Measurements from ENCODE around the gene JHY. TPM values are rescaled to one million over a fixed set of nuclear protein-coding genes. Genes with fewer than 3 reads are reported as not detected.

The JHY gene
- polyA plus RNA-seq, 1 donor: 7.5 TPM

- WGBS (ENCODE audit: insufficient coverage, low lambda C conversion rate): no CpG with 5 or more reads among the region's 4 CpGs
- Histone ChIP-seq H3K36me3 (ENCODE audit: control insufficient read depth, insufficient read depth, low read length) (no peaks in the 10 kb centered on the region), H3K4me1 (ENCODE audit: control insufficient read depth, insufficient read depth, low read length) (no peaks in the 10 kb centered on the region), H3K27ac (ENCODE audit: low read length) (no peak overlapping the region), H3K4me3 (ENCODE audit: low read length) (no peak overlapping the region), H3K27me3 (ENCODE audit: control insufficient read depth, insufficient read depth, low read length) (peaks cover 4% of the 10 kb centered on the region), H3K9me3 (ENCODE audit: control insufficient read depth, low read depth, low read length) (no peaks in the 10 kb centered on the region)
- no peak for DNase-seq
Measured at GRCh38 chr11:122871302-122871701, 11.3 kb upstream of the JHY start.

DNA sequence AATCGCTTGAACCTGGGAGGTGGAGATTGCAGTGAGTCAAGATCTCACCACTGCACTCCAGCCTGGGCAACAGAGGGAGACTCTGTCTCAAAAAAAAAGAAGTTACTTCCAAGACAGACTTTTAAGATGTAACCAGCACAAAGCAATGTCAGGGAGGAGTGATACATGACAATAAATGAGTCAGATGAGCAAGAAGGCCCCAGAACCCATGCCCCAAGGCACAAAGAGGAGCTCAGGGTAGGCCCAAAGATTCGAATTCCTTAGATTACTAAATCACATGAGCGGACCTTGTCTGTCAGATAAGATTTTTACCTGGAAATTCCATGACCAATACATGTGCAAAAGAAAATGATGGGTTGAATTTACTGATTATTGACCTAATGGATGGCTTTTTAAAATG, 10.5 kb upstream of the JHY start:
- WGBS (ENCODE audit: insufficient coverage, low lambda C conversion rate): no CpG with 5 or more reads among the region's 3 CpGs
- H3K4me3 ChIP-seq (ENCODE audit: low read length): no peak overlapping the region

DNA sequence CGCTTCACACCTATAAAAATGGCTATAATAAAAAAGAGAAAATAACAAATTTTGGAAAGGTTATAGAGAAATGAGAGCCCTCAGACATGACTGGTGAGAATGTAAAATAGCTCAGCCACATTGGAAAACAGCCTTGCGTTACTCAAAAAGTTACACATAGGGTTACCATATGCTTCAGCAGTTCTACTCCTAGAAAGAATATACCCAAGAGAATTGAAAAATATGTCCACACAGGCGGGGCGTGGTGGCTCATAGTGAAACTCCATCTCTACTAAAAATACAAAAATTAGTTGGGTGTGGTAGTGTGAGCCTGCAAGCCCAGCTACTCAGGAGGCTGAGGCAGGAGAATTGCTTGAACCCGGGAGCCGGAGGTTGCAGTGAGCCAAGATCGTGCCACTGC, 7.6 kb upstream of the JHY start:
- 100% methylated on average over 1 of the region's 7 CpGs for WGBS (ENCODE audit: insufficient coverage, low lambda C conversion rate)
- H3K27ac ChIP-seq (ENCODE audit: low read length): no peak overlapping the region
- DNase-seq: no peak
- no peaks in the 10 kb centered on the region for H3K36me3 ChIP-seq (ENCODE audit: control insufficient read depth, insufficient read depth, low read length)
- H3K4me1 ChIP-seq (ENCODE audit: control insufficient read depth, insufficient read depth, low read length): no peaks in the 10 kb centered on the region
- H3K27me3 ChIP-seq (ENCODE audit: control insufficient read depth, insufficient read depth, low read length): peaks cover 7% of the 10 kb centered on the region
- no peak overlapping the region for H3K4me3 ChIP-seq (ENCODE audit: low read length)
- no peaks in the 10 kb centered on the region for H3K9me3 ChIP-seq (ENCODE audit: control insufficient read depth, low read depth, low read length)

More for the DNA sequence above, 10.5 kb upstream of the JHY start:
- Histone ChIP-seq H3K27ac (ENCODE audit: low read length) (no peak overlapping the region), H3K4me1 (ENCODE audit: control insufficient read depth, insufficient read depth, low read length) (no peaks in the 10 kb centered on the region), H3K27me3 (ENCODE audit: control insufficient read depth, insufficient read depth, low read length) (peaks cover 4% of the 10 kb centered on the region), H3K9me3 (ENCODE audit: control insufficient read depth, low read depth, low read length) (no peaks in the 10 kb centered on the region), H3K36me3 (ENCODE audit: control insufficient read depth, insufficient read depth, low read length) (no peaks in the 10 kb centered on the region)
- no peak for DNase-seq

DNA sequence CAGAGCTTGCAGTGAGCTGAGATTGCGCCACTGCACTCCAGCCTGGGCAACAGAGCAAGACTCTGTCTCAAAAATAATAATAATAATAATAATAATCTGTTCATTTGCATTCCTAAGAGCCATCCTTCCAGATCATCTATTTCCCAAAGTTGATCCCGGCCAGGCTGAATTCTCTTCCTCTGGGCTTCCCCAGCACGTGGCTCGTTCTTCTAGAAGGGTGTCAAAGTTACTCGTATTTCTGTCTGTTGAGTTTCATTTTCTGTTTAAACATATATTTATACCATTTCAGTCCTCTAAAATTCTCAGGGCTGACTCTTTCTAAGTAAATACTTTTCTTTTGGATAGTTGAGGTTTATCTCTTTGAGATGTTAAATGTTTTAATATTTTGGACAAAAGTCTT, 4.8 kb upstream of the JHY start:
- H3K4me3 ChIP-seq (ENCODE audit: low read length): no peak overlapping the region
- H3K9me3 ChIP-seq (ENCODE audit: control insufficient read depth, low read depth, low read length): no peaks in the 10 kb centered on the region
- H3K27ac ChIP-seq (ENCODE audit: low read length): no peak overlapping the region
- H3K4me1 ChIP-seq (ENCODE audit: control insufficient read depth, insufficient read depth, low read length): no peaks in the 10 kb centered on the region
- no CpG with 5 or more reads among the region's 5 CpGs for WGBS (ENCODE audit: insufficient coverage, low lambda C conversion rate)
- DNase-seq: no peak
- no peaks in the 10 kb centered on the region for H3K36me3 ChIP-seq (ENCODE audit: control insufficient read depth, insufficient read depth, low read length)
- peaks cover 9% of the 10 kb centered on the region for H3K27me3 ChIP-seq (ENCODE audit: control insufficient read depth, insufficient read depth, low read length)

DNA sequence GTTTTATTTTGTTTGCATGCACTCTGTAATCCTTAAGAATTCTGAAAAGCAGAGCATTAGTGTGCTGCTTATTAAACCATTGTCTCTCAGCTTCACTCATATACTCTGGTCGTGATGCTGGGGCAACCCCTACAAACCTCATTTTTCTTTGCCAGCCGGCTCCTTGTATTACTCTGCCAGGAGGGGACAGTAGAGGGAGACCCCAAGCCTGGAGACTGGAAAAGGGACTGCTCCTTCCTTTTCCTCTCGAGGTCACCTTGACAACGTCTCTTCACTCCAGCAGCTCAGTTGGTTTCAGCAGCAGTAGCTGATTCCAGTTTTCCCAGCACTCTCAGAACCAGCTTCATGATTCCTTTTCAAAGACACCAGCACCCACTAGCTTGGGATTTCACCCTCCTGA, 2.8 kb upstream of the JHY start:
- no peak for DNase-seq
- no CpG with 5 or more reads among the region's 4 CpGs for WGBS (ENCODE audit: insufficient coverage, low lambda C conversion rate)
- Histone ChIP-seq H3K9me3 (ENCODE audit: control insufficient read depth, low read depth, low read length) (no peaks in the 10 kb centered on the region), H3K27ac (ENCODE audit: low read length) (no peak overlapping the region), H3K4me3 (ENCODE audit: low read length) (no peak overlapping the region), H3K4me1 (ENCODE audit: control insufficient read depth, insufficient read depth, low read length) (no peaks in the 10 kb centered on the region), H3K36me3 (ENCODE audit: control insufficient read depth, insufficient read depth, low read length) (no peaks in the 10 kb centered on the region), H3K27me3 (ENCODE audit: control insufficient read depth, insufficient read depth, low read length) (peaks cover 9% of the 10 kb centered on the region)

GRCh38 chr11:122882857-122883645, 492 bp downstream of the JHY start:
- Histone ChIP-seq H3K36me3 (ENCODE audit: control insufficient read depth, insufficient read depth, low read length) (peaks cover 4% of the 10 kb centered on the region), H3K4me1 (ENCODE audit: control insufficient read depth, insufficient read depth, low read length) (no peaks in the 10 kb centered on the region), H3K27ac (ENCODE audit: low read length) (peak overlapping the region; percentile 74), H3K27me3 (ENCODE audit: control insufficient read depth, insufficient read depth, low read length) (peaks cover 9% of the 10 kb centered on the region), H3K9me3 (ENCODE audit: control insufficient read depth, low read depth, low read length) (no peaks in the 10 kb centered on the region), H3K4me3 (ENCODE audit: low read length) (peak overlapping the region; percentile 68)
- DNase-seq: peak; percentile 22 to 83
- WGBS (ENCODE audit: insufficient coverage, low lambda C conversion rate): 0% methylated on average over 1 of the region's 63 CpGs

GRCh38 chr11:122883646-122883979, 1.1 kb downstream of the JHY start:
- Histone ChIP-seq H3K9me3 (ENCODE audit: control insufficient read depth, low read depth, low read length) (no peaks in the 10 kb centered on the region), H3K27ac (ENCODE audit: low read length) (peak overlapping the region; percentile 74), H3K4me3 (ENCODE audit: low read length) (peak overlapping the region; percentile 68), H3K27me3 (ENCODE audit: control insufficient read depth, insufficient read depth, low read length) (peaks cover 9% of the 10 kb centered on the region), H3K36me3 (ENCODE audit: control insufficient read depth, insufficient read depth, low read length) (peaks cover 7% of the 10 kb centered on the region), H3K4me1 (ENCODE audit: control insufficient read depth, insufficient read depth, low read length) (no peaks in the 10 kb centered on the region)
- no peak for DNase-seq
- WGBS (ENCODE audit: insufficient coverage, low lambda C conversion rate): 100% methylated on average over 1 of the region's 3 CpGs

DNA sequence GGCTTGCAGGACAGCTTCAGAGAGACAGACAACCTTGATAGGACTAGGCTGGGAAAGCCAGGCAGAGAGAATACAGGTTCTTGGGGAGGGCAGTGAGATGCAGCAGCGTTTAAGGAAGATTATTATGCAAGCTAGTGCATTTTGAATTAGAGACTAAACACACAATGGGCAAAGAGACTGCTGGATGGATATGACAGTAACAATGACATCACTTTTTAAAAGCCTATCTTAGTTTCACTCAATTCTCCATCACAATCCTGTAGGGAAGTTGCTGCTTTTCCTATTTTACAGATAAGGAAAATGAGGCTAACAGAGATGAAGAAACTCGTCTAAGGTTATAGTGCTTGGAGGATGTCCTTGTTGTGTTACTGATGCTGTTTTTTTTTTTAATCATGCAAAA, 5.6 kb downstream of the JHY start:
- WGBS (ENCODE audit: insufficient coverage, low lambda C conversion rate): no CpG with 5 or more reads among the region's 2 CpGs
- Histone ChIP-seq H3K27ac (ENCODE audit: low read length) (no peak overlapping the region), H3K36me3 (ENCODE audit: control insufficient read depth, insufficient read depth, low read length) (peaks cover 10% of the 10 kb centered on the region), H3K27me3 (ENCODE audit: control insufficient read depth, insufficient read depth, low read length) (no peaks in the 10 kb centered on the region), H3K4me1 (ENCODE audit: control insufficient read depth, insufficient read depth, low read length) (no peaks in the 10 kb centered on the region), H3K4me3 (ENCODE audit: low read length) (no peak overlapping the region), H3K9me3 (ENCODE audit: control insufficient read depth, low read depth, low read length) (no peaks in the 10 kb centered on the region)
- DNase-seq: no peak

GRCh38 chr11:122893131-122893530, 10.6 kb downstream of the JHY start:
- 91% methylated on average over 1 of the region's 5 CpGs for WGBS (ENCODE audit: insufficient coverage, low lambda C conversion rate)
- Histone ChIP-seq H3K27me3 (ENCODE audit: control insufficient read depth, insufficient read depth, low read length) (no peaks in the 10 kb centered on the region), H3K36me3 (ENCODE audit: control insufficient read depth, insufficient read depth, low read length) (peaks cover 10% of the 10 kb centered on the region), H3K27ac (ENCODE audit: low read length) (no peak overlapping the region), H3K9me3 (ENCODE audit: control insufficient read depth, low read depth, low read length) (no peaks in the 10 kb centered on the region), H3K4me1 (ENCODE audit: control insufficient read depth, insufficient read depth, low read length) (no peaks in the 10 kb centered on the region), H3K4me3 (ENCODE audit: low read length) (no peak overlapping the region)
- DNase-seq: no peak

- no peak overlapping the region for H3K27ac ChIP-seq (ENCODE audit: low read length)
- no peaks in the 10 kb centered on the region for H3K9me3 ChIP-seq (ENCODE audit: control insufficient read depth, low read depth, low read length)
- peaks cover 8% of the 10 kb centered on the region for H3K36me3 ChIP-seq (ENCODE audit: control insufficient read depth, insufficient read depth, low read length)
- WGBS (ENCODE audit: insufficient coverage, low lambda C conversion rate): no CpG with 5 or more reads among the region's 2 CpGs
- no peaks in the 10 kb centered on the region for H3K27me3 ChIP-seq (ENCODE audit: control insufficient read depth, insufficient read depth, low read length)
- H3K4me3 ChIP-seq (ENCODE audit: low read length): no peak overlapping the region
- no peaks in the 10 kb centered on the region for H3K4me1 ChIP-seq (ENCODE audit: control insufficient read depth, insufficient read depth, low read length)
- no peak for DNase-seq
Measured at GRCh38 chr11:122895563-122895962, 13.0 kb downstream of the JHY start.

GRCh38 chr11:122897606-122898210, 15.1 kb downstream of the JHY start:
- no peak overlapping the region for H3K4me3 ChIP-seq (ENCODE audit: low read length)
- no peaks in the 10 kb centered on the region for H3K4me1 ChIP-seq (ENCODE audit: control insufficient read depth, insufficient read depth, low read length)
- no peaks in the 10 kb centered on the region for H3K9me3 ChIP-seq (ENCODE audit: control insufficient read depth, low read depth, low read length)
- no CpG with 5 or more reads among the region's 5 CpGs for WGBS (ENCODE audit: insufficient coverage, low lambda C conversion rate)
- H3K27ac ChIP-seq (ENCODE audit: low read length): no peak overlapping the region
- no peaks in the 10 kb centered on the region for H3K27me3 ChIP-seq (ENCODE audit: control insufficient read depth, insufficient read depth, low read length)
- DNase-seq: no peak
- peaks cover 5% of the 10 kb centered on the region for H3K36me3 ChIP-seq (ENCODE audit: control insufficient read depth, insufficient read depth, low read length)
